H9 (cell line): ENCODE results near the gene KRT2. TPM values are rescaled to one million over a fixed set of nuclear protein-coding genes. Genes with fewer than 3 reads are reported as not detected.

Source experiments
- DNase-seq: peaks from one replicate; pipeline ENCODE4 v3.0.0-alpha.2; 2017
- H2AFZ ChIP-seq: one replicate; pipeline ENCODE4 v1.6.1; 2013; ENCODE audit warnings: mild to moderate bottlenecking, low read length, control low read depth, moderate library complexity
- H2AK5ac ChIP-seq: 2 replicates; pipeline ENCODE4 v1.6.1; 2013; ENCODE audit warnings: low read length, control low read depth, mixed read lengths; ENCODE audit not compliant: insufficient read length
- H2BK120ac ChIP-seq: one replicate; pipeline ENCODE4 v1.6.1; 2013; ENCODE audit warnings: low read depth, mild to moderate bottlenecking, low read length, control low read depth, inconsistent platforms; ENCODE audit not compliant: poor library complexity, severe bottlenecking
- H2BK12ac ChIP-seq: 2 replicates; pipeline ENCODE4 v1.6.1; 2013; ENCODE audit warnings: low read length, control low read depth, mixed read lengths, low read depth; ENCODE audit not compliant: insufficient read length
- H2BK15ac ChIP-seq: 2 replicates; pipeline ENCODE4 v1.6.1; 2013; ENCODE audit warnings: low read depth, low read length, control low read depth
- H2BK20ac ChIP-seq: one replicate; pipeline ENCODE4 v1.6.1; 2013; ENCODE audit warnings: low read depth, mild to moderate bottlenecking, low read length, control low read depth, inconsistent platforms; ENCODE audit not compliant: poor library complexity, severe bottlenecking
- H2BK5ac ChIP-seq: 2 replicates; pipeline ENCODE4 v1.6.1; 2013; ENCODE audit warnings: low read length, control low read depth, mixed read lengths; ENCODE audit not compliant: insufficient read length
- H3K14ac ChIP-seq: 2 replicates; pipeline ENCODE4 v1.6.1; 2013; ENCODE audit warnings: low read length, control low read depth; ENCODE audit not compliant: insufficient read depth
- H3K18ac ChIP-seq: 2 replicates; pipeline ENCODE4 v1.6.1; 2013; ENCODE audit warnings: low read depth, mild to moderate bottlenecking, mixed read lengths, low read length, control low read depth; ENCODE audit not compliant: insufficient read length
- H3K23ac ChIP-seq: 2 replicates; pipeline ENCODE4 v1.6.1; 2013; ENCODE audit warnings: low read length, control low read depth, mixed read lengths, low read depth; ENCODE audit not compliant: insufficient read length
- H3K23me2 ChIP-seq: 2 replicates; pipeline ENCODE4 v1.6.1; 2013; ENCODE audit warnings: low read depth, mild to moderate bottlenecking, mixed read lengths, low read length, control low read depth; ENCODE audit not compliant: insufficient read length, poor library complexity, severe bottlenecking
- H3K27ac ChIP-seq: 2 replicates; pipeline ENCODE4 v1.5.1; 2013; ENCODE audit warnings: low read length, control low read depth, mixed read lengths, low read depth; ENCODE audit not compliant: insufficient read length
- H3K27me3 ChIP-seq: 2 replicates; pipeline ENCODE4 v1.6.1; 2013; ENCODE audit warnings: low read length, control low read depth, inconsistent platforms; ENCODE audit not compliant: insufficient read depth
- H3K4ac ChIP-seq: 2 replicates; pipeline ENCODE4 v1.6.1; 2013; ENCODE audit warnings: low read depth, mild to moderate bottlenecking, control low read depth, inconsistent platforms, low read length, moderate library complexity
- H3K4me1 ChIP-seq: 2 replicates; pipeline ENCODE4 v1.6.1; 2013; ENCODE audit warnings: low read length, control low read depth, inconsistent platforms; ENCODE audit not compliant: insufficient read depth
- H3K4me2 ChIP-seq: 2 replicates; pipeline ENCODE4 v1.6.1; 2013; ENCODE audit warnings: low read length, control low read depth, mixed read lengths; ENCODE audit not compliant: insufficient read length, insufficient read depth
- H3K56ac ChIP-seq: 2 replicates; pipeline ENCODE4 v1.6.1; 2013; ENCODE audit warnings: low read depth, mild to moderate bottlenecking, mixed read lengths, low read length, control low read depth; ENCODE audit not compliant: insufficient read length
- H3K79me1 ChIP-seq: 2 replicates; pipeline ENCODE4 v1.6.1; 2013; ENCODE audit warnings: low read depth, mild to moderate bottlenecking, moderate library complexity, low read length, control low read depth, inconsistent platforms; ENCODE audit not compliant: insufficient read depth, poor library complexity, severe bottlenecking
- H3K79me2 ChIP-seq: 2 replicates; pipeline ENCODE4 v1.6.1; 2013; ENCODE audit warnings: low read length, control low read depth, inconsistent platforms; ENCODE audit not compliant: insufficient read depth
- H3K9ac ChIP-seq: 2 replicates; pipeline ENCODE4 v1.6.1; 2013; ENCODE audit warnings: low read length, control low read depth, mixed read lengths; ENCODE audit not compliant: insufficient read length; ENCODE audit errors: extremely low read depth
- H3K9me3 ChIP-seq: one replicate; pipeline ENCODE4 v1.6.1; 2013; ENCODE audit warnings: low read depth, low read length, inconsistent platforms; ENCODE audit not compliant: control insufficient read depth
- H3T11ph ChIP-seq: one replicate; pipeline ENCODE4 v1.6.1; 2013; ENCODE audit warnings: mild to moderate bottlenecking, low read length, control low read depth, inconsistent platforms
- H4K20me1 ChIP-seq: one replicate; pipeline ENCODE4 v1.6.1; 2013; ENCODE audit not compliant: control insufficient read depth, insufficient read length, insufficient read depth
- H4K5ac ChIP-seq: 2 replicates; pipeline ENCODE4 v1.6.1; 2013; ENCODE audit warnings: low read depth, mild to moderate bottlenecking, mixed read lengths, low read length, control low read depth; ENCODE audit not compliant: insufficient read length
- H4K8ac ChIP-seq: replicated peaks from 2 replicates; pipeline ENCODE4 v1.6.1; 2013; ENCODE audit warnings: low read length, control low read depth, mixed read lengths, low read depth; ENCODE audit not compliant: insufficient read length
- H4K91ac ChIP-seq: 2 replicates; pipeline ENCODE4 v1.6.1; 2013; ENCODE audit warnings: low read depth, mild to moderate bottlenecking, moderate library complexity, mixed read lengths, low read length, control low read depth; ENCODE audit not compliant: insufficient read length
- H3K27ac Mint-ChIP-seq, 3 experiments: 2 replicates in 2 of 3; 3 replicates in 1 of 3; pipeline ENCODE4 v1.8.0; 2020 to 2021; ENCODE audit warnings: mixed read lengths in 3 of 3, mild to moderate bottlenecking in 1 of 3, moderate library complexity in 1 of 3
- H3K27me3 Mint-ChIP-seq: 2 replicates; pipeline ENCODE4 v1.8.0; 2021; ENCODE audit warnings: low read depth, mild to moderate bottlenecking, moderate library complexity, mixed read lengths
- H3K36me3 Mint-ChIP-seq, 3 experiments: 2 replicates in 2 of 3; 3 replicates in 1 of 3; pipeline ENCODE4 v1.8.0; 2020 to 2021; ENCODE audit warnings: low read depth in 3 of 3, mixed read lengths in 3 of 3; ENCODE audit not compliant: insufficient read depth in 1 of 3
- H3K4me1 Mint-ChIP-seq, 2 experiments: 2 replicates each; pipeline ENCODE4 v1.8.0; 2020; ENCODE audit warnings: mixed read lengths in 2 of 2
- H3K4me3 Mint-ChIP-seq, 2 experiments: 2 replicates in 1 of 2; 3 replicates in 1 of 2; pipeline ENCODE4 v1.8.0; 2020 to 2021; ENCODE audit warnings: mild to moderate bottlenecking in 2 of 2, mixed read lengths in 2 of 2, moderate library complexity in 1 of 2
- H3K9me3 Mint-ChIP-seq, 2 experiments: 2 replicates in 1 of 2; 3 replicates in 1 of 2; pipeline ENCODE4 v1.8.0; 2020; ENCODE audit warnings: mild to moderate bottlenecking in 2 of 2, mixed read lengths in 2 of 2, moderate library complexity in 1 of 2
- CTCF ChIP-seq: fragments of 200-600 bp; sonication (generic); conservative IDR thresholded peaks from 3 replicates; pipeline ENCODE4 v1.8.0; 2021; ENCODE audit warnings: antibody characterized with exemption, mild to moderate bottlenecking
- WGBS: extraction: QIAGEN DNeasy Blood & Tissue Kit; methylation state at CpG from one replicate; pipeline ENCODE4 v1.1.7; 2013; ENCODE audit warnings: missing lambda C conversion rate, low lambda C conversion rate, mixed read lengths; ENCODE audit not compliant: insufficient read length; ENCODE audit errors: extremely low coverage; 5-methylcytosine and 5-hydroxymethylcytosine counted together
- total RNA-seq: library from RNA; stranded (reverse); gene quantifications from 2 replicates; pipeline ENCODE4 v1.2.1, GENCODE V29; 2021

KRT2 gene
- total RNA-seq, 1 experiment from 2014 or later: not detected

- H3K14ac ChIP-seq: no peak overlapping the region
- no peak overlapping the region for H3K56ac ChIP-seq
- no peaks in the 10 kb centered on the region for H3K9me3 ChIP-seq
- no peaks in the 10 kb centered on the region for H3K79me1 ChIP-seq
- no peaks in the 10 kb centered on the region for H3K79me2 ChIP-seq
- H3K27ac Mint-ChIP-seq: no peak overlapping the region
- H3K4me3 Mint-ChIP-seq: no peak overlapping the region
- no peak overlapping the region for H4K8ac ChIP-seq
- H3K18ac ChIP-seq: no peak overlapping the region
- H2BK5ac ChIP-seq: no peak overlapping the region
- peak; percentile 10 for DNase-seq
- no peak overlapping the region for H2BK120ac ChIP-seq
- no peaks in the 10 kb centered on the region for H3K4me1 ChIP-seq
- no peaks in the 10 kb centered on the region for H3K9me3 Mint-ChIP-seq
- no peak overlapping the region for H4K91ac ChIP-seq
- no peak overlapping the region for H2BK15ac ChIP-seq
- no peak overlapping the region for H3T11ph ChIP-seq
- no CpG with 5 or more reads among the region's 1 CpG for WGBS
- H4K5ac ChIP-seq: no peak overlapping the region
- H3K23me2 ChIP-seq: no peaks in the 10 kb centered on the region
- TF ChIP-seq CTCF: no peak
- H3K9ac ChIP-seq: no peak overlapping the region
- H3K27ac ChIP-seq: no peak overlapping the region
- H2AFZ ChIP-seq: no peak overlapping the region
- H3K23ac ChIP-seq: no peak overlapping the region
- no peak overlapping the region for H2BK12ac ChIP-seq
- H3K27me3 ChIP-seq: no peaks in the 10 kb centered on the region
- no peaks in the 10 kb centered on the region for H3K36me3 Mint-ChIP-seq
- H3K27me3 Mint-ChIP-seq: peaks cover 35% of the 10 kb centered on the region
- H3K4ac ChIP-seq: no peak overlapping the region
- H4K20me1 ChIP-seq: no peaks in the 10 kb centered on the region
- H2BK20ac ChIP-seq: no peak overlapping the region
- H3K4me1 Mint-ChIP-seq: peaks cover 0 to 4% of the 10 kb centered on the region in 2 experiments; a peak in 2 of 4 replicates
- no peak overlapping the region for H2AK5ac ChIP-seq
- H3K4me2 ChIP-seq: no peak overlapping the region
These were observed 44.7 kb downstream of the KRT2 start for GRCh38 chr12:52607314-52607713.
